ENCODE data around the gene EMC8.

EMC8 gene

GRCh38 chr16:85782451-85782850, 16.9 kb downstream of the EMC8 start:
- Histone ChIP-seq H3K36me3 (ENCODE audit: control insufficient read depth, insufficient read depth, low read length) (no peaks in the 10 kb centered on the region), H3K4me2 (ENCODE audit: low read length) (no peak overlapping the region), H3K4me3 (ENCODE audit: low read depth, low read length) (no peak overlapping the region), H2AFZ (no peak overlapping the region), H3K79me2 (peaks cover 7% of the 10 kb centered on the region), H3K27me3 (ENCODE audit: control insufficient read depth, insufficient read depth, low read length) (no peaks in the 10 kb centered on the region), H3K27ac (no peak overlapping the region), H3K9me3 (ENCODE audit: control insufficient read depth, low read length) (no peaks in the 10 kb centered on the region), H3K4me1 (peaks cover 7% of the 10 kb centered on the region), H3K9ac (no peak overlapping the region)
- TF ChIP-seq CTCF (IDR thresholded peaks at IDR 0.05): no peak

GRCh38 chr16:85781695-85782370, 17.5 kb downstream of the EMC8 start:
- Histone ChIP-seq H3K9me3 (ENCODE audit: control insufficient read depth, low read length) (no peaks in the 10 kb centered on the region), H3K9ac (no peak overlapping the region), H3K36me3 (ENCODE audit: control insufficient read depth, insufficient read depth, low read length) (no peaks in the 10 kb centered on the region), H3K27ac (no peak overlapping the region), H2AFZ (no peak overlapping the region), H3K4me3 (ENCODE audit: low read depth, low read length) (no peak overlapping the region), H3K79me2 (peaks cover 2% of the 10 kb centered on the region), H3K27me3 (ENCODE audit: control insufficient read depth, insufficient read depth, low read length) (no peaks in the 10 kb centered on the region), H3K4me2 (ENCODE audit: low read length) (no peak overlapping the region), H3K4me1 (peaks cover 7% of the 10 kb centered on the region)
- no peak for TF ChIP-seq CTCF (IDR thresholded peaks at IDR 0.05)

- Histone ChIP-seq H3K36me3 (ENCODE audit: control insufficient read depth, insufficient read depth, low read length) (no peaks in the 10 kb centered on the region), H3K4me3 (ENCODE audit: low read depth, low read length) (no peak overlapping the region)
- TF ChIP-seq CTCF (IDR thresholded peaks at IDR 0.05): no peak
These were observed 18.2 kb downstream of the EMC8 start for GRCh38 chr16:85781156-85781555.

GRCh38 chr16:85780281-85780680, 19.1 kb downstream of the EMC8 start:
- Histone ChIP-seq H3K27ac (no peak overlapping the region), H3K27me3 (ENCODE audit: control insufficient read depth, insufficient read depth, low read length) (no peaks in the 10 kb centered on the region), H2AFZ (no peak overlapping the region), H3K4me1 (peaks cover 7% of the 10 kb centered on the region), H3K4me3 (ENCODE audit: low read depth, low read length) (no peak overlapping the region), H3K79me2 (peaks cover 2% of the 10 kb centered on the region), H3K9ac (no peak overlapping the region), H3K36me3 (ENCODE audit: control insufficient read depth, insufficient read depth, low read length) (no peaks in the 10 kb centered on the region), H3K9me3 (ENCODE audit: control insufficient read depth, low read length) (no peaks in the 10 kb centered on the region), H3K4me2 (ENCODE audit: low read length) (no peak overlapping the region)
- TF ChIP-seq CTCF (IDR thresholded peaks at IDR 0.05): no peak

More at GRCh38 chr16:85781156-85781555, 18.2 kb downstream of the EMC8 start:
- Histone ChIP-seq H3K79me2 (peaks cover 2% of the 10 kb centered on the region), H3K9me3 (ENCODE audit: control insufficient read depth, low read length) (no peaks in the 10 kb centered on the region), H3K27me3 (ENCODE audit: control insufficient read depth, insufficient read depth, low read length) (no peaks in the 10 kb centered on the region), H3K9ac (no peak overlapping the region), H3K4me1 (peaks cover 7% of the 10 kb centered on the region), H3K27ac (no peak overlapping the region), H3K4me2 (ENCODE audit: low read length) (no peak overlapping the region), H2AFZ (no peak overlapping the region)

GRCh38 chr16:85778873-85779272, 20.5 kb downstream of the EMC8 start:
- Histone ChIP-seq H3K36me3 (ENCODE audit: control insufficient read depth, insufficient read depth, low read length) (no peaks in the 10 kb centered on the region), H3K27me3 (ENCODE audit: control insufficient read depth, insufficient read depth, low read length) (no peaks in the 10 kb centered on the region), H3K79me2 (peaks cover 2% of the 10 kb centered on the region), H3K4me1 (peaks cover 7% of the 10 kb centered on the region), H2AFZ (no peak overlapping the region), H3K4me3 (ENCODE audit: low read depth, low read length) (no peak overlapping the region), H3K4me2 (ENCODE audit: low read length) (no peak overlapping the region), H3K9ac (no peak overlapping the region), H3K27ac (no peak overlapping the region), H3K9me3 (ENCODE audit: control insufficient read depth, low read length) (no peaks in the 10 kb centered on the region)
- no peak for TF ChIP-seq CTCF (IDR thresholded peaks at IDR 0.05)
